ENCODE results near the gene JADE1.

JADE1 gene

GRCh38 chr4:128879971-128880370, 70.5 kb downstream of the JADE1 start:
- no peak for ATAC-seq
- TF ChIP-seq TCF4 (CRISPR knock-in tag; IDR thresholded peaks at IDR 0.05; ENCODE audit: borderline replicate concordance) (no peak), RARB (CRISPR knock-in tag; IDR thresholded peaks at IDR 0.05) (no peak), ZC3H10 (CRISPR knock-in tag; IDR thresholded peaks at IDR 0.05) (no peak), ZNF565 (CRISPR knock-in tag; conservative IDR thresholded peaks at IDR 0.05; ENCODE audit: low read depth) (no peak), PATZ1 (CRISPR knock-in tag; IDR thresholded peaks at IDR 0.05; ENCODE audit: borderline replicate concordance) (no peak), BACH2 (CRISPR knock-in tag; IDR thresholded peaks at IDR 0.05; ENCODE audit: borderline replicate concordance) (no peak), SNAI2 (CRISPR knock-in tag; IDR thresholded peaks at IDR 0.05) (no peak), OSR1 (CRISPR knock-in tag; IDR thresholded peaks at IDR 0.05) (no peak), ARNTL (CRISPR knock-in tag; IDR thresholded peaks at IDR 0.05; ENCODE audit: borderline replicate concordance, low read depth) (no peak), PPARA (CRISPR knock-in tag; IDR thresholded peaks at IDR 0.05; ENCODE audit: borderline replicate concordance) (no peak), POU6F1 (CRISPR knock-in tag; IDR thresholded peaks at IDR 0.05; ENCODE audit: borderline replicate concordance, low read depth) (no peak), CSDC2 (CRISPR knock-in tag; IDR thresholded peaks at IDR 0.05) (no peak), ZFP3 (CRISPR knock-in tag; IDR thresholded peaks at IDR 0.05) (no peak), GLIS3 (CRISPR knock-in tag; IDR thresholded peaks at IDR 0.05) (no peak), ZNF8 (CRISPR knock-in tag; IDR thresholded peaks at IDR 0.05) (no peak), CSRNP3 (CRISPR knock-in tag; IDR thresholded peaks at IDR 0.05) (no peak), ZNF70 (CRISPR knock-in tag; IDR thresholded peaks at IDR 0.05) (no peak), ZFP30 (CRISPR knock-in tag; IDR thresholded peaks at IDR 0.05) (no peak), TSHZ2 (CRISPR knock-in tag; IDR thresholded peaks at IDR 0.05) (no peak), TOX (CRISPR knock-in tag; IDR thresholded peaks at IDR 0.05; ENCODE audit: borderline replicate concordance) (no peak)

GRCh38 chr4:128880662-128881061, 71.2 kb downstream of the JADE1 start:
- no peak for ATAC-seq
- TF ChIP-seq SNAI2 (CRISPR knock-in tag; IDR thresholded peaks at IDR 0.05) (no peak), ZNF70 (CRISPR knock-in tag; IDR thresholded peaks at IDR 0.05) (no peak), TCF4 (CRISPR knock-in tag; IDR thresholded peaks at IDR 0.05; ENCODE audit: borderline replicate concordance) (no peak), CREB5 (CRISPR knock-in tag; IDR thresholded peaks at IDR 0.05; ENCODE audit: low read depth) (no peak), BACH2 (CRISPR knock-in tag; IDR thresholded peaks at IDR 0.05; ENCODE audit: borderline replicate concordance) (no peak), ZC3H10 (CRISPR knock-in tag; IDR thresholded peaks at IDR 0.05) (no peak), OSR1 (CRISPR knock-in tag; IDR thresholded peaks at IDR 0.05) (no peak), GLIS3 (CRISPR knock-in tag; IDR thresholded peaks at IDR 0.05) (no peak), ZFP3 (CRISPR knock-in tag; IDR thresholded peaks at IDR 0.05) (no peak), RARB (CRISPR knock-in tag; IDR thresholded peaks at IDR 0.05) (no peak), ZFP30 (CRISPR knock-in tag; IDR thresholded peaks at IDR 0.05) (no peak), CSDC2 (CRISPR knock-in tag; IDR thresholded peaks at IDR 0.05) (no peak), ZNF565 (CRISPR knock-in tag; conservative IDR thresholded peaks at IDR 0.05; ENCODE audit: low read depth) (no peak), ESRRG (CRISPR knock-in tag; IDR thresholded peaks at IDR 0.05) (no peak), CSRNP3 (CRISPR knock-in tag; IDR thresholded peaks at IDR 0.05) (no peak), ISL1 (CRISPR knock-in tag; IDR thresholded peaks at IDR 0.05) (no peak), ARNTL (CRISPR knock-in tag; IDR thresholded peaks at IDR 0.05; ENCODE audit: borderline replicate concordance, low read depth) (no peak), ZNF8 (CRISPR knock-in tag; IDR thresholded peaks at IDR 0.05) (no peak), PPARA (CRISPR knock-in tag; IDR thresholded peaks at IDR 0.05; ENCODE audit: borderline replicate concordance) (no peak), POU6F1 (CRISPR knock-in tag; IDR thresholded peaks at IDR 0.05; ENCODE audit: borderline replicate concordance, low read depth) (no peak)
